NCI-H1694 (cell line): Measurements from ENCODE around the gene SHISA4.

ENCODE experiments used
- DNase-seq: peaks from one replicate; lab custom pipeline; 2025; lab: John Stamatoyannopoulos, UW

Gene SHISA4

GRCh38 chr1:201881617-201882016 lies 7.1 kb upstream of the SHISA4 start:
- DNase-seq, result no peak

DNA sequence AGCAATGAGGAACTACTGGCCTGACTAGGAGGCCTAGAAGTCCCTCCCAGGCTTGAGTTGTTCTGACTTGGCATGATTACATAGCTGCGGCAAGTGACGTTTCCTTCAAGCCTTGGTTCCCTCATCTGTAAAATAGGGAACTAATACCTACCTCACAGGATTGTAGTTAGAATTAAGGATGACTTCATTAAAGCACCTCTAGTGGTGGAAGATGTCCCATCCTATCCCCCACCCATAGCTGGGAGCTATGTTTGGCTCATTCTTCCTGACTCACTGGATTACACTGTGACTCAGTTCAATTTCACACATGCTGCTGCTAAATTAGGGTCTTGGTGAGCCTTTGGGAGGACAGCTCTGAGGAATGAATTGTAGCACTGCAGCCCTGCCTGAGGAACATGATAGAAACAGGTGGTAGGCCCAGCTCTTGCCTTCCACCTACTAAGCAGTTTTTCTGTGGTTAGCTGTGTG lies 6.0 kb upstream of the SHISA4 start:
- no peak for DNase-seq

- DNase-seq, result no peak
Measured at GRCh38 chr1:201883266-201883665, 5.4 kb upstream of the SHISA4 start.

- DNase-seq, result no peak
Measured at GRCh38 chr1:201883786-201884185, 4.9 kb upstream of the SHISA4 start.

DNA sequence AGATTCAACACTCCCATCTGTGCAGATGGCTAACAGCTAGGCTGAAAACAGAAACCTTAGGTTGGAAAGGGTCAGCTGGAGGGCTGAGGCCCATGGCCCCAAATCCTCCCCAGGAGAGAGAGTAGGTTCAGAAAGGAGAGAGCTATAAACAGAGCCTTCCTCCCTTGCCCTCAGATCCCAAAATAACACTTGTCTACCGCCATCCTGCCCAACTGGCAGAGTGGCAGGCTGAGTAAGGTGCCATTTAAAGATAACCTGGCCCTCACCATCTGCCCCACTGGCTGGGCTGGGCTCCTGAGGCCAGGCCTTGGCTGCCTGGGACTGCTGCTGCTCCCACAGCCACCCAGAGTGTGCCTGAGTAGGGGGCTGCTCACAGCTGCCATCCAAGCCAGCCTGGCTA lies 4.3 kb upstream of the SHISA4 start:
- DNase-seq, result no peak

GRCh38 chr1:201885531-201886075 lies 3.1 kb upstream of the SHISA4 start:
- DNase-seq, result no peak

GRCh38 chr1:201886103-201886885 lies 2.4 kb upstream of the SHISA4 start:
- DNase-seq, result no peak

- DNase-seq, result no peak
Measured at GRCh38 chr1:201887116-201887866, 1.4 kb upstream of the SHISA4 start.

GRCh38 chr1:201889090-201889968 lies 631 bp downstream of the SHISA4 start:
- no peak for DNase-seq

GRCh38 chr1:201890223-201890622 lies 1.5 kb downstream of the SHISA4 start:
- DNase-seq, result no peak

GRCh38 chr1:201890806-201891450 lies 2.2 kb downstream of the SHISA4 start:
- no peak for DNase-seq

DNA sequence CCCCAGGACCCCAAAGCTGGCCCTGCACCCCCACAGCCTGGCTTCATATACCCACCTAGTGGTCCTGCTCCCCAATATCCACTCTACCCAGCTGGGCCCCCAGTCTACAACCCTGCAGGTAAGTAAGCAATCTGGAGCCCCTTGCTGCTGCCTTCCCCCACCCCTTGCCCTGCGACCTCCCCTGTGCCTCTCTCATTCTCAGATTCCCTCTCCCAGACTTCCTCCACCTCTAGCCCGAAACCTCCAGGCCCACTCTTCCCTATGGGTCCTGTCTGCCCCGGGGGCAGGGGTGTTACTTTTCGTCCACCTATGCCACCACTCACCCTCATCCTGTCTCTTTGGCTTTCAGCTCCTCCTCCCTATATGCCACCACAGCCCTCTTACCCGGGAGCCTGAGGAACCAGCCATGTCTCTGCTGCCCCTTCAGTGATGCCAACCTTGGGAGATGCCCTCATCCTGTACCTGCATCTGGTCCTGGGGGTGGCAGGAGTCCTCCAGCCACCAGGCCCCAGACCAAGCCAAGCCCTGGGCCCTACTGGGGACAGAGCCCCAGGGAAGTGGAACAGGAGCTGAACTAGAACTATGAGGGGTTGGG lies 2.9 kb downstream of the SHISA4 start:
- no peak for DNase-seq

GRCh38 chr1:201892211-201892610 lies 3.5 kb downstream of the SHISA4 start:
- DNase-seq, result no peak

DNA sequence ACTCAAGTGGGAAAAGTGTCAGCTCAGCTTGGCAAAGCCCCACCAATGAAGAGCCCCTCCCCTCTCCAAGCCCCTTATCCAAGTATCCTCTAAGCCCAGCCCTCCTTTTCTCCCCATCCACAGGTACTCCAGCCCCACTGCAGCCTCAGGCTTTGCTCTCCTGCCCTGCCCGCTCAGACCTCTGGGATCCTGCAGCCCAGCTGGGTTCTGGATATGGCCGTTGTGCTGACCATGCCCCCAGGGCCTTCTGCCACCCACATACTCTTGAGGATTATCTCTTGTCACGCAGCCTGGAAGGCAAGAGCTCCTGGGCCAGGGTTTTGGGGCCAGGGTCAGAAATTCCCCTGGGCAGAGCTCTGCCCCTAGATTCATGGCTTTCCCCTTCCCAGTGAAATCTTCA lies 4.7 kb downstream of the SHISA4 start:
- DNase-seq, result no peak

- no peak for DNase-seq
Measured at GRCh38 chr1:201894343-201895119, 5.8 kb downstream of the SHISA4 start.

GRCh38 chr1:201895120-201895665 lies 6.5 kb downstream of the SHISA4 start:
- DNase-seq, result no peak

DNA sequence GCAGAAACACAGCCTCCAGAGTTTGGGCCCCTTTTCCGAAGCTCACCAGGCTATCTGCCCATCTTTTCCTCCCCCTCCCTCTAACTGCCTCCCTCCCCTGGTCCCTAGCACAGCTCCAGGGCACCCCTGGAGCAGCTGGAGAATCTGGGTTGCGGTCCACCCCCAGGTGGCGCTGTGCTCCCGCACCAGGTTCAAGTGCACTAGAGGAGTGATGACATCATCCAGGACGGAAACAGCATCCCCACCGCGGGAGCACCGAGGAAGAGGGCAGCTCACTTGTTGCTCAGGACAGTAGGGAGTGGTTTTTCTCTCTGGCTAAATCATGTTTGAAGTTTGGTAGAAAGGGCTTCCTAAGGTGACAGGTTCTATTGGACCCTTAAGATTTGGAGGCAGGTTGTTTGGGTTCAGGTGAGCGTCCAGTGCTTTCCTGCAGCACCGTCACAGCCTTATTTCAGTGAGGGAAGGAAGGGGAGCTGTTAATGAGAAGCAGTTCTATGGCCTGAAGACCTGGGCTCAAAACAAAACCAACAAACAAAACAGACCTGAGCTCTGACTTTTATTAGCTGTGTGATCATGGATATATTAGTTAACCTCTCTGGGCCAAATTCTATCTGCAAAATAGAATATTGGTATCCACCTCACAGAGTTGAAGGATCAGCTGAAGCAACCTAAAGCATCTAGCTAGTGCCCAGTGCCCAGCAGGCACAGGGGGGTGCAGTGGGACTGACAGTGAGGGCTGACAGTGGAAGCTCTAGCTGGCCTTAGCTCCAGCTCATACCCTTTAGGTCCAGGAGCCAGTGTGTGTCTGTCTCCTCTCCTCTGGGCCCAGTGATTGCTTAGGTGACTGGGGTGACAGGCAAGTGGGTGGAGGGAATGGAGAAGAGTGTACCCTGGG lies 7.5 kb downstream of the SHISA4 start:
- DNase-seq, result peak; percentile 92

DNA sequence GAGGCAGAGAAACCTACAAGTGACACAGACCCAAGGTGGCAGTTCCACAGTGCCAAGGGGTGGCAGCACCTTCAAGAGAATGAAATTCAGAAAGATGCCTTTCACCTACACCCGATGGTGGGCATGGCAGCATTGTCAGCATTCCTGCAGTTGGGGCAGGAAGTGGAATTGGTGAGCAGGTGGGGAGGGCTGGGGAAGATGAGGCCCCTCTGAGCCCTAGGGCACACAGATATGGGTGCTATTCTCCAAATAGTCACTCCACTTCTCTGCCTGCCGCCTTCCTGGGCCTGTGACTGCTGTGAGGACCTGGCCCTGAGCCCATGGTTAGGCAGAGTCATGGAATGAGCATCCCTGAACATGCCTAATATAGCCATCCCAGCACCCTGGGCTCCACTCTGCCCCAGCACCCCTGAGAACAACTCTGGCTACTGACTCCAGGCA lies 8.3 kb downstream of the SHISA4 start:
- no peak for DNase-seq
